Heart right ventricle (tissue), 16 donors: ENCODE results near the gene MCTP1. TPM values are rescaled to one million over a fixed set of nuclear protein-coding genes. Genes with fewer than 3 reads are reported as not detected.

ENCODE experiments used
- ATAC-seq, 8 donors: fragments of 200-7000 bp; cut with Tn5 transposase; one replicate each; pipeline ENCODE4 v1.9.1; 2020; ENCODE audit warnings: mild to moderate bottlenecking in 8 of 8, moderate library complexity in 8 of 8, moderate number of reproducible peaks in 1 of 8
- DNase-seq, 2 donors: peaks; one replicate each; pipeline ENCODE4 v3.0.0-alpha.2; 2020
- H3K27ac ChIP-seq, 10 donors: fragments of 200-600 bp; sonication (generic) in 2 of 10; one replicate each; pipeline versions ENCODE4 v1.5.0 to v1.8.0; 2020 to 2022; ENCODE audit warnings: mild to moderate bottlenecking in 3 of 10
- H3K27me3 ChIP-seq, 7 donors: fragments of 200-600 bp; one replicate each; pipeline ENCODE4 v1.8.0; 2021 to 2022; ENCODE audit warnings: mild to moderate bottlenecking in 2 of 7
- H3K36me3 ChIP-seq, 9 donors: fragments of 200-600 bp; sonication (generic) in 1 of 9; one replicate each; pipeline versions ENCODE4 v1.5.0 to v1.8.0; 2020 to 2022; ENCODE audit warnings: mild to moderate bottlenecking in 2 of 9
- H3K4me1 ChIP-seq, 9 donors: fragments of 200-600 bp; sonication (generic) in 1 of 9; one replicate each; pipeline versions ENCODE4 v1.5.0 to v1.8.0; 2020 to 2022; ENCODE audit warnings: mild to moderate bottlenecking in 4 of 9
- H3K4me3 ChIP-seq, 10 donors: fragments of 200-600 bp; sonication (generic) in 2 of 10; one replicate each; pipeline versions ENCODE4 v1.5.0 to v1.8.0; 2020 to 2022; ENCODE audit warnings: mild to moderate bottlenecking in 7 of 10, moderate library complexity in 2 of 10
- H3K9me3 ChIP-seq, 11 donors: fragments of 200-600 bp in 10 of 11; sonication (generic) in 2 of 11; one replicate each; pipeline versions ENCODE4 v1.5.0 to v1.8.0; 2013 to 2022; ENCODE audit warnings: mild to moderate bottlenecking in 2 of 11, control low read depth in 1 of 11, moderate library complexity in 1 of 11
- CTCF ChIP-seq, 9 donors: fragments of 200-600 bp; sonication (generic) in 2 of 9; IDR thresholded peaks; one replicate each; pipeline versions ENCODE4 v1.5.0 to v1.8.0; 2021 to 2022; ENCODE audit warnings: antibody characterized with exemption in 9 of 9, mild to moderate bottlenecking in 5 of 9, moderate library complexity in 1 of 9
- WGBS, 2 donors: extraction: QIAGEN DNeasy Blood & Tissue Kit; methylation state at CpG; one replicate each; pipeline ENCODE4 v1.1.7; 2013; ENCODE audit warnings: inconsistent platforms in 1 of 2; 5-methylcytosine and 5-hydroxymethylcytosine counted together
- intact Hi-C, 10 donors: fragments of 100-400 bp; cut with DNase I; formaldehyde crosslinking; loops; one replicate each; pipeline versions ENCODE4 v1.11.1 to v1.14.2; 2022
- polyA plus RNA-seq, 2 donors: library from polyadenylated mRNA; stranded (reverse); fragments of 200-250 nt; gene quantifications; one replicate each; pipeline ENCODE4 v1.2.3, GENCODE V29; 2013
- total RNA-seq, 10 donors: library from RNA; stranded (reverse); fragmentation: NEBNext Ultra II Directional in 3 of 10; extraction: Animal tissue kit (Norgen Biotek cat#: 25700) in 3 of 10; gene quantifications; one replicate each; pipeline versions ENCODE4 v1.2.1 to v1.2.4, GENCODE V29; 2021 to 2023
- donor health status: Arrhythmogenic right ventricular cardiomyopathy.
- donor health status: ischemic (EF 13 %, LVEDD 7.1; RV severe dilation, severe dysfunction).
- donor health status: healthy with polysubstance abuse.
- donor health status: DM: no; HTN: yes; CAD: no.
- donor health status: DM: no; HTN: no; CAD: no.
- donor health status: ischemic (EF 25% LVEDD 6.9; RV normal size, moderate dysfunction).
- donor health status: ischemic (EF 25% LVEDD 5.7; RV mildly dilated, moderate dysfunction).
- donor health status: healthy.
- donor health status: DM: yes; HTN: yes; CAD: no.
- donor health status: Ischemic cardiomyopathy.
- donor health status: ischemic (EF 35%, LVEDD 5.7; RV mildly dilated, moderate dysfunction).
- donor health status: nonischemic (EF 11% LVEDD 7.7; RV severe dilation, severe dysfunction).
- donor health status: DM: yes; HTN: yes; CAD: no.
- donor health status: PGD.
- donor health status: ischemic (EF 29% LVEDD 5.4; RV normal size, mild dysfunction).
- donor health status: nonischemic (EF 23%, LVEDD 6.1; RV moderate dilation, normal function).

The MCTP1 gene
- total and polyA plus RNA-seq, 12 donors: 1.3 to 19.7 (median 5.3) TPM

GRCh38 chr5:95044096-95044495 is 240.8 kb downstream of the MCTP1 start:
- H3K9me3 ChIP-seq: peaks cover 0 to 17% (median 0%) of the 10 kb centered on the region in 11 donors
- H3K27me3 ChIP-seq: no peaks in the 10 kb centered on the region
- no peak overlapping the region for H3K27ac ChIP-seq
- DNase-seq: no peak
- intact Hi-C loops: no loop called here
- peaks cover 0 to 47% (median 11%) of the 10 kb centered on the region in 9 donors for H3K4me1 ChIP-seq
- WGBS, 2 donors: 68 to 70% methylated on average over 2 of the region's 2 CpGs
- H3K4me3 ChIP-seq: no peak overlapping the region
- no peak for TF ChIP-seq CTCF (IDR thresholded peaks at IDR 0.05)
- no peak for ATAC-seq
- no peaks in the 10 kb centered on the region for H3K36me3 ChIP-seq

- 61 to 70% methylated on average over 3 of the region's 3 CpGs for WGBS, 2 donors
- DNase-seq: no peak
- no peak overlapping the region for H3K27ac ChIP-seq
- H3K27me3 ChIP-seq: no peaks in the 10 kb centered on the region
- H3K9me3 ChIP-seq: peaks cover 0 to 17% (median 0%) of the 10 kb centered on the region in 11 donors
- no peak overlapping the region for H3K4me3 ChIP-seq
- H3K4me1 ChIP-seq: peaks cover 0 to 42% (median 11%) of the 10 kb centered on the region in 9 donors
- no peak for ATAC-seq
- H3K36me3 ChIP-seq: no peaks in the 10 kb centered on the region
- no peak for TF ChIP-seq CTCF (IDR thresholded peaks at IDR 0.05)
- intact Hi-C loops: no loop called here
These were observed 241.2 kb downstream of the MCTP1 start for GRCh38 chr5:95043648-95044047.

GRCh38 chr5:95043234-95043633 is 241.7 kb downstream of the MCTP1 start:
- Histone ChIP-seq H3K4me3 (no peak overlapping the region), H3K27ac (no peak overlapping the region), H3K36me3 (no peaks in the 10 kb centered on the region), H3K4me1 (peaks cover 0 to 38% (median 11%) of the 10 kb centered on the region in 9 donors), H3K9me3 (peaks cover 0 to 17% (median 0%) of the 10 kb centered on the region in 11 donors), H3K27me3 (no peaks in the 10 kb centered on the region)
- TF ChIP-seq CTCF (IDR thresholded peaks at IDR 0.05): no peak
- ATAC-seq: peak in 6 of 8 donors; percentile 57 to 75 (median 67)
- intact Hi-C loops: no loop called here
- no peak for DNase-seq

- intact Hi-C loops: no loop called here
- H3K4me3 ChIP-seq: no peak overlapping the region
- no peak overlapping the region for H3K27ac ChIP-seq
- TF ChIP-seq CTCF (IDR thresholded peaks at IDR 0.05): no peak
- H3K27me3 ChIP-seq: no peaks in the 10 kb centered on the region
- DNase-seq: no peak
- peaks cover 0 to 17% (median 0%) of the 10 kb centered on the region in 11 donors for H3K9me3 ChIP-seq
- no peaks in the 10 kb centered on the region for H3K36me3 ChIP-seq
- no peak for ATAC-seq
- whole genome bisulfite sequencing, 2 donors: 81 to 87% methylated on average over 4 of the region's 4 CpGs
- peaks cover 0 to 28% (median 11%) of the 10 kb centered on the region in 9 donors for H3K4me1 ChIP-seq
These were observed 242.9 kb downstream of the MCTP1 start for GRCh38 chr5:95042037-95042436.
